ENCODE results near the gene HTRA1. TPM values are rescaled to one million over a fixed set of nuclear protein-coding genes. Genes with fewer than 3 reads are reported as not detected.

HTRA1 gene
- total and polyA plus RNA-seq, 3 donors from 2014 or later: 21.3 to 105 (median 27.3) TPM

DNA sequence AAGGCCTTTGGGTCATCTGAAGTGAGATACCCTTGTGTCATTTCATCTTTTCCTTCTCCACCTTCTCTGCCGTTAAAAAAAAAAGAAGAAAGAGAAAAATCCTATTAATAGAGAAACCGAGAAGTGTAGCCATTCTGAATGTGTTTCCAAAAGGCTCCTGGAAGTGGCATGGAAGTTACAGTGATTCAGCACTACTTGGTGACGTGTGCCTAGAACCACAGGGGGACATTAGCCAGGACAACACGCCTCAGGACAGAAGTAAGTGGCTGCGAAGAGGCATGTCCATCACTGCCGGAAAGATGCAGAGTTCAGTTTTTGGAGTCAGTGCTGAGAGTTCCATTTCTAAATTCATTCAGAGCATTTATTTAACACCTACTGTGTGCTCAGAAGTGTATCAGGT, 6.3 kb downstream of the HTRA1 start:
- Histone ChIP-seq H3K4me1 (no peaks in the 10 kb centered on the region), H3K9me3 (no peaks in the 10 kb centered on the region), H3K27me3 (no peaks in the 10 kb centered on the region), H3K36me3 (ENCODE audit: low read depth, missing control alignments) (no peaks in the 10 kb centered on the region), H3K4me3 (no peak overlapping the region), H3K27ac (no peak overlapping the region)
- 73 to 94% methylated on average over 6 of the region's 6 CpGs for WGBS, 2 donors
- intact Hi-C loops (cut with DNase I; ENCODE audit: low total_unique reads): no loop called here
- TF ChIP-seq POLR2A (IDR thresholded peaks at IDR 0.05): no peak
- TF ChIP-seq, protein P1, sequence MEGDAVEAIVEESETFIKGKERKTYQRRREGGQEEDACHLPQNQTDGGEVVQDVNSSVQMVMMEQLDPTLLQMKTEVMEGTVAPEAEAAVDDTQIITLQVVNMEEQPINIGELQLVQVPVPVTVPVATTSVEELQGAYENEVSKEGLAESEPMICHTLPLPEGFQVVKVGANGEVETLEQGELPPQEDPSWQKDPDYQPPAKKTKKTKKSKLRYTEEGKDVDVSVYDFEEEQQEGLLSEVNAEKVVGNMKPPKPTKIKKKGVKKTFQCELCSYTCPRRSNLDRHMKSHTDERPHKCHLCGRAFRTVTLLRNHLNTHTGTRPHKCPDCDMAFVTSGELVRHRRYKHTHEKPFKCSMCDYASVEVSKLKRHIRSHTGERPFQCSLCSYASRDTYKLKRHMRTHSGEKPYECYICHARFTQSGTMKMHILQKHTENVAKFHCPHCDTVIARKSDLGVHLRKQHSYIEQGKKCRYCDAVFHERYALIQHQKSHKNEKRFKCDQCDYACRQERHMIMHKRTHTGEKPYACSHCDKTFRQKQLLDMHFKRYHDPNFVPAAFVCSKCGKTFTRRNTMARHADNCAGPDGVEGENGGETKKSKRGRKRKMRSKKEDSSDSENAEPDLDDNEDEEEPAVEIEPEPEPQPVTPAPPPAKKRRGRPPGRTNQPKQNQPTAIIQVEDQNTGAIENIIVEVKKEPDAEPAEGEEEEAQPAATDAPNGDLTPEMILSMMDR (IDR thresholded peaks at IDR 0.05): no peak
- no peak for DNase-seq

DNA sequence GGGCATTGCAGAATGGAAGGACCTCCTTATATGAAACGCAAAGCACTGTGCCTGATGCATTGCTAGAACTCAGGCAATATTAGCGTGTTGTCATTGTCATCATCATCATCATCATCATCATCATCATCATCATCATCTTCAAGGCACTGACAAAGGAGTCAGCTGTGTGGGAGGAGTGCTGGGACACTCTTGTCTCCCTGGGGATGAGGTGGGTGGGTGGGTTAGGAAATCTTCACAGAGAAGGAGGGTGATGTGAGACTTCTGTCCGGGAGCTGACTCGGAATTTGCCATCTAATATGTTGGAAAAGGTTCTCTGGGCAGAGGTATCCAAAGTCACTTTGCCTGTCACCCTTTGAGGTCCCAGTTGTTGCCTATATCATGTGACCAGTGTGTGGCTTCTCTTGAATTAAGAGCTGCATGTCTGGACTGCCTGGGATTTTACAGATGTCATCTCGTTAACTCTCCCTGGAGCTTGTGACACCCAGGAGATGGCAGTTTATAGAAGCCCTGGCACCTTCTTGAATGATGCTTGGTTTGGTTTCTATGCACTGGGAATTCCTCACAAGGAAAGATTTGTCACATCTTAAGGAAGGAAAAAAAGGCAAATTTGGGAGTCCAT, 7.1 kb downstream of the HTRA1 start:
- Histone ChIP-seq H3K4me1 (no peaks in the 10 kb centered on the region), H3K9me3 (no peaks in the 10 kb centered on the region), H3K27me3 (no peaks in the 10 kb centered on the region), H3K4me3 (no peak overlapping the region), H3K36me3 (ENCODE audit: low read depth, missing control alignments) (no peaks in the 10 kb centered on the region), H3K27ac (no peak overlapping the region)
- no peak for DNase-seq
- intact Hi-C loops (cut with DNase I; ENCODE audit: low total_unique reads): no loop called here
- TF ChIP-seq POLR2A (IDR thresholded peaks at IDR 0.05): no peak
- TF ChIP-seq, protein P1 (IDR thresholded peaks at IDR 0.05): no peak
- WGBS, 2 donors: 93 to 95% methylated on average over 5 of the region's 5 CpGs

DNA sequence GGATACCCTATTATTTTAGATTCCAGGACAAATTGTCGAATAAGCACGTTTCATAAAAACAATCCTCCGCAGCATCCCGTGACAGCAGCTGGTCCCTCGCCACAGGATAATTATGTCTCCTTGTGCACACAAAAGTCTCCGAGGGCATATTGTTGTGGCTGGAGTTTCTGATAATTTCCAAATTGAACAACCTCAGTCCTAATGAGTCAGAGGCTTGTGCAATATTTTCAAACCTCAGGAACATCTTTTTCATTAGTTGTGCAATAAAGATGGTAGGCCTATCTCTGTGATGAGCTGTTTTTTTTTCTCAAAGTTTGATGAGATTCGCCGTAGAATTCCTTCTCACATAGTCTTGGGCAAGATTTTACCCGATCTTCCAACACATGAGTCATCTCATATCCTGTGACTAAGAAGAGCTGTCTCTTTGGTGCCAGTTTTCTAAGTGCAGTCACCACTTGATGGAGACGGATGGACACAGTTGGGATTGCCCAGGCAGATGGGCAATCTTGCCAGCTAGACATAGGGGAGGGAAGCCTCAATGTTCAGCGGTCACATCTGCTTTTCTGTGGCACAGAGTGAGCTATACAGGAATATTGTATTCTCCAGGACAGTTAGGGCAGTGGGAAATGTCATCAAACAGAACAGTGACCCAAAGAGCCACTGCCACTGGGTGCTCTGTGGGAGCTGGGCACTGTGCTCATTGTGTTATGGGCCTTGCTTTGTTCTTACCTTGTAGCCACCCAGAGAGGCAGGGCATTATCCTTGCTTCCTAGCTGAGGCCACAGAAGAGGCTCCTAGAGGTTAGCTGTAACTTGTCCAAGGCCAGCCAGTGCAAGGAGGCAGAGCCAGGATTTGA, 7.8 kb downstream of the HTRA1 start:
- no peak overlapping the region for H3K27ac ChIP-seq
- 73 to 84% methylated on average over 11 of the region's 11 CpGs for whole genome bisulfite sequencing, 2 donors
- no peak for DNase-seq
- no peaks in the 10 kb centered on the region for H3K36me3 ChIP-seq (ENCODE audit: low read depth, missing control alignments)
- H3K4me3 ChIP-seq: no peak overlapping the region
- intact Hi-C loops (cut with DNase I; ENCODE audit: low total_unique reads): no loop called here
- no peaks in the 10 kb centered on the region for H3K27me3 ChIP-seq
- peaks cover under 1% of the 10 kb centered on the region for H3K4me1 ChIP-seq
- no peaks in the 10 kb centered on the region for H3K9me3 ChIP-seq
- TF ChIP-seq, protein P1 (IDR thresholded peaks at IDR 0.05): no peak
- TF ChIP-seq POLR2A (IDR thresholded peaks at IDR 0.05): no peak

DNA sequence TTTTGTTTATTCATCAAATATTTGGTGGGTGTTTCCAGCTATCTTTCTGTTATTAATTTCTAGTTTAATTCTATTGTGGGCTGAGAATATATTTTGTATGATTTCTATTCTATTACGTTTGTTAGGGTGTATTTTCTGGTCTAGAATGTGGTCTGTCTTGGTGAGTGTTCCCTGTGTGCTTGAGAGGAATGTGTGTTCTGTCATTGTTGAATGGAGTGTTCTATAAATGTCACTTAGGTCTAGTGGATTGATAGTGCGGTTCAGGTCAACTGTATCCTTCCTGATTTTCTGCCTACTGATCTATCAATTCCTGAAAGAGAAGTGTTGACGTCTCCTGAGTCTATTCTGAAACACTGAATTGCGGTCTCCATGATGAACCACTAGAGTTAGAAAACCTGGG, 8.5 kb downstream of the HTRA1 start:
- Histone ChIP-seq H3K27ac (no peak overlapping the region), H3K4me1 (peaks cover 7% of the 10 kb centered on the region), H3K4me3 (no peak overlapping the region), H3K36me3 (ENCODE audit: low read depth, missing control alignments) (no peaks in the 10 kb centered on the region), H3K9me3 (no peaks in the 10 kb centered on the region), H3K27me3 (no peaks in the 10 kb centered on the region)
- 90 to 96% methylated on average over 4 of the region's 4 CpGs for WGBS, 2 donors
- no peak for TF ChIP-seq POLR2A (IDR thresholded peaks at IDR 0.05)
- TF ChIP-seq, protein P1 (IDR thresholded peaks at IDR 0.05): no peak
- intact Hi-C loops (cut with DNase I; ENCODE audit: low total_unique reads): no loop called here
- no peak for DNase-seq

Data from testis (tissue), 3 donors.